ENCODE data around the gene PRSS56.
"Not testable (repeated sequence)": the region's sequence is repeated elsewhere in the genome, so short reads cannot be mapped to it uniquely, and the experiment has no call there.

Gene PRSS56

DNA sequence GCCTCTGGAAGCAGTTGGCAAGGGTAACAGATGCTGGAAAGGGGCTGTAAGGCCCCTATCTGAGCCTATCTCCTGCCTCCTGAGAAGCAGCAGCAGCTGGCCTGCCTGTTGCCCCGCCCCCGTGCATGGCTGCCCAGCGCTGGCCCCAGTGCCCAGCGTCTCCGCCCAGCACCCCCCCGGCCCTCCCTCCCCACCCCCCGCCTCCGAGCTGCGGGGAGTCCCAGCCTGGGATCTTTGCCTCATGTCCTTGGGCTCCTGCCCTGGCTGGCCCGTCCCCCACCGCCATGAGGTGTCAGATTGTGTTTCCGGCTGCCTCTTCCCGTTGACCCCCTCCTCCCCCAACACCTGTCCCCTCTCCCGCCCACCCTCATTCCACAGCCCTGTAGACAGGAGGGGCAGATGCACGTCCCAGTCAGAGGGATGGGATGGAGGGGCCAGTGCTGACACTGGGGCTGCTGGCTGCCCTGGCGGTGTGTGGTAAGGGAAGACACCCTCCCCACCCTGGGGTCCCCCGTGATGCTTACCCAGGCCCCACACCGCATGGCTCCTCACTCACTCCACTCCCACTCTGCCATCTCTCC lies 5.7 kb downstream of the PRSS56 start, which contains the start of gene CHRND:
Gene CHRND (plus strand): TSS at position 370 of the 581 bp plus-strand sequence. CDS start 56 bp downstream, at position 426.
- DNase-seq (ENCODE audit: low read depth in 2 of 2) = no peak

DNA sequence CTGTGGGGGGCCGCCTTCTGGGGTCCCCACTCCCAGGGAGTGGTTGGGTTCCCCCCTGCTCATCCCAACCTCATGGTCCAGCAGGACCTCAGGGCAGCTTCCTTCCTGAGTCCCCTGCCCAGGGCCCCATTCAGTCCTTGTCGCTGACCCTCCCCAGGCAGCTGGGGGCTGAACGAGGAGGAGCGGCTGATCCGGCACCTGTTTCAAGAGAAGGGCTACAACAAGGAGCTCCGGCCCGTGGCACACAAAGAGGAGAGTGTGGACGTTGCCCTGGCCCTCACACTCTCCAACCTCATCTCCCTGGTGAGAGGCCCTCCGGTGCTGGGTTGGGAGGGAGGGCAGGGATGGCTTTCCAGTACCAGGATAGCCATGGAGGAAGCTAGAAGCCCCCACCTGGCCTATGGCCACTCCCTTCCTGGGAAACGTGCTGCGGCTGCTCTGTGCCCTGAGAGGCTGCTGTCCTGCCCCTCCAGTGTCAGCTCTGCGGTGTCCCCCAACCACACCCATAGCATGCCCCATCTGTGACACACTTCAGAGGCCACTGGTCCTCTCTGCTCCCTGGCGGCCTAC lies 6.3 kb downstream of the PRSS56 start:
- DNase-seq (ENCODE audit: low read depth in 2 of 2) = no peak

GRCh38 chr2:232527905-232528470 lies 7.8 kb downstream of the PRSS56 start:
- no peak for DNase-seq (ENCODE audit: low read depth in 2 of 2)

DNA sequence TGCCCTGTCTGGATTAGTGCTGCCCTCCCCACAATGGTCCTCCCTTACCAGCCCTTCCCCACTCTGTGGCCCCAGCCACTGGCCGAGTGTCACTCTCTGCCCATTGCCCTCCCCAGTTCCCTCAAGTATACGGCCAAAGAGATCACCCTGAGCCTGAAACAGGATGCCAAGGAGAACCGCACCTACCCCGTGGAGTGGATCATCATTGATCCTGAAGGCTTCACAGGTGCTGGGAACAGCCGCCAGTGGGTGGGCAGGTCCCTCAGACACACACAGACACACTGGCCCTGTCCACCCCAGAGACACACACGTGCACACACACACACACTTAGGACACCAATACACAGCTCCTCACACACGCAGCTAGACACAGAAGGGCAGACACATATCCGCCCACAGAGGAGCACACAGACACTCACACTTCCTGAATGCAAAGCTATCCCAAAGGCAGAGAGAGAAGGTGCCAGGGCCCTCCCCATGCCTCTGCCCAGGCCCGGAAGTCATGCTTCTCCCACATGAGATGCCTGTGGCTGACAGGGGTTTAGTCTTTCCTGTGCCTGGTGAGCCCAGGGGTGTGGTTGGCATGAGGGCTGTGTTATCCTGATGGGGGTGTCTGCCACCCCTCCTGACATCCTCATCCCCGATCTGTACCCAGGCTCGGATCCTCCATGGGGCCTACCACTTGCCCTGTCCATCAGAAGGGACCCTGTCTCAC lies 8.7 kb downstream of the PRSS56 start:
- no peak for DNase-seq (ENCODE audit: low read depth in 2 of 2)

DNA sequence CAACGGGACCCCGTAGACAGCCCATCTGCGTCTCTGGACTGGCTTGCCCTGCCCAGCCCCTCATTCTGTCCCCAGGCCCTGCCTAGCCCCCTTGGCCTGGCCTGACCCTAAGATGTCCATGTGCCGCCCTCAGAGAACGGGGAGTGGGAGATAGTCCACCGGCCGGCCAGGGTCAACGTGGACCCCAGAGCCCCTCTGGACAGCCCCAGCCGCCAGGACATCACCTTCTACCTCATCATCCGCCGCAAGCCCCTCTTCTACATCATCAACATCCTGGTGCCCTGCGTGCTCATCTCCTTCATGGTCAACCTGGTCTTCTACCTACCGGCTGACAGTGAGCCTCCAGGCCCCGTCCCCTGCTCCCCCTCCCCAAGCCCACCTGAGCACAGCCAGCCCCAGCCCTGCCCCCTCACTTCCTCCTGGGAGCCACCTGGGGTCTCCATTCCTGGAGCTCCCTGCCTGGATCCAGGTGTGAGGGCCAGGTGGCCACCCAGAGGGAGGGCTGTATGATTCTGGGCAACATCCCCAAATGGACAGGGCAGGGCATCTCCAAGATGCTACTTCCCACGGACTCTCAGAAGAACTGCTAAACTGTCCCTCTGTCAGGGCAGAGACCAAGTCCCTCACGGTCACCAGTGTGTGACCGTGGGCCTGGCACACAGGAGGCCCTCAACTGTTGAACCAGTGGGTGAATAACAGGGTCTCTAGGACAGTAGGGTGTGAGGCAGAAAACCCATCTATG lies 9.8 kb downstream of the PRSS56 start:
- DNase-seq (ENCODE audit: low read depth in 2 of 2) = no peak

GRCh38 chr2:232530626-232531260 lies 10.6 kb downstream of the PRSS56 start:
- no peak for DNase-seq (ENCODE audit: low read depth in 2 of 2)

- no peak for DNase-seq (ENCODE audit: low read depth in 2 of 2)
Observed at GRCh38 chr2:232532419-232532818, 12.2 kb downstream of the PRSS56 start.

- not testable (repeated sequence) for DNase-seq (ENCODE audit: low read depth in 2 of 2)
Observed at GRCh38 chr2:232532821-232533220, 12.6 kb downstream of the PRSS56 start.

DNA sequence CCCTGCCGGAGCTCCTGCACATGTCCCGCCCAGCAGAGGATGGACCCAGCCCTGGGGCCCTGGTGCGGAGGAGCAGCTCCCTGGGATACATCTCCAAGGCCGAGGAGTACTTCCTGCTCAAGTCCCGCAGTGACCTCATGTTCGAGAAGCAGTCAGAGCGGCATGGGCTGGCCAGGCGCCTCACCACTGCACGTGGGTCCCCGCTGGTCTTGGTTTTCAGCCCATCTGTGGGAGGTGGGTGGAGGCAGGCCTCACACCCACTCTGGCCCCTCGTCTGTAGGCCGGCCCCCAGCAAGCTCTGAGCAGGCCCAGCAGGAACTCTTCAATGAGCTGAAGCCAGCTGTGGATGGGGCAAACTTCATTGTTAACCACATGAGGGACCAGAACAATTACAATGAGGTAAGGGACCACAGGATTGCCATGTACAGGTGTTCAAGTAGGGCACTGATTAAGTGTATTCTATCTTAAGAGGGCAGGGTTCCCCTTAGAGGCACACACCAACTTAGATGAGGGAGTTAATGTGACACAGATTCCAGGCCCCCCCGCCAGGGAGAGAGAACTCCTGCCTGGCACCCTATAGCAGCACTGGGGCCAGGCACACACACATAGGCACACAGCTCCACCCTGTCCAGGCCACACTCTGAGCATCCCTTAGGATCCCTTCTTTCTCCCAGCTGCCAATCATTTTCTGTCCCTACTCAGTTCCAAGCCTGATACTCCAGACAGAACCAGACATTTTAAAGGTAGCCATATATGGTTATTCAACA lies 13.9 kb downstream of the PRSS56 start:
- no peak for DNase-seq (ENCODE audit: low read depth in 2 of 2)

GRCh38 chr2:232534940-232535651 lies 14.9 kb downstream of the PRSS56 start:
- no peak for DNase-seq (ENCODE audit: low read depth in 2 of 2)

GRCh38 chr2:232535761-232536530 lies 15.8 kb downstream of the PRSS56 start:
- DNase-seq (ENCODE audit: low read depth in 2 of 2) = no peak

- DNase-seq (ENCODE audit: low read depth in 2 of 2) = no peak
Observed at GRCh38 chr2:232537079-232537478, 16.9 kb downstream of the PRSS56 start.

DNA sequence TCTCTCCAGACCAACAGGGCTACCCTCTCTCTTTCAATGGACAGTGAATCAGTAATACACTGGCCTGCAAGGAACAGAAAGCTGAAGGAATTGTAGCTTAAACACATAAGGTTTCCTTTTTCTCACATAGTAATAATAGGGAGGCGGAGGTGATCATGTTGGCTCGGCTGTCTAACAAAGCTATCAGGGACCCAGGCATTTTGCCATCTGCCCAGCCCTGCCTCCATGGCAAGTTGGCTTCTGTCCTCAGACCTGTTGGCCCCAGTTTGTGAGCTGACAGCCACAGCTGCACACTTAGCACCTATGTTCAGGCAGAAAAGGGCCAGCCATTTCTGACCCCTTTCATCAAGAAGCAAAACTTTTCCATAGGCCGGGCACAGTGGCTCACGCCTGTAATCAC lies 17.3 kb downstream of the PRSS56 start:
- no peak for DNase-seq (ENCODE audit: low read depth in 2 of 2)

DNA sequence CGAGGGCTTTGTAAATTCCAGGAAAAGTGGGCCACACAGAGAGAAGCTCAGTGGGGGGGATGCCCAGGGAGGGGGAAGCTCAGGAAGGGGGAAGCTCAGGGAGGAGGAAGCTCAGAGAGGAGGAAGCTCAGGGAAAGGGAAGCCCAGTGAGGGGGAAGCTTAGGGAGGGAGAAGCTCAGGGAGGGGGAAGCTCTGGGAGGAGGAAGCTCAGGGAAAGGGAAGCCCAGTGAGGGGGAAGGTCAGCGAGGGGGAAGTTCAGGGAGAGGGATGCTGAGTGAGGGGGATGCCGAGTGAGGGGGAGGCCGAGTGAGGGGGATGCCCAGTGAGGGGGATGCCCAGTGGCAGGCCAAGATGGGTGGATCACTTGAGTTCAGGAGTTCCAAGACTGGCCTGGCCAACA lies 18.5 kb downstream of the PRSS56 start:
- DNase-seq (ENCODE audit: low read depth in 2 of 2) = no peak

DNA sequence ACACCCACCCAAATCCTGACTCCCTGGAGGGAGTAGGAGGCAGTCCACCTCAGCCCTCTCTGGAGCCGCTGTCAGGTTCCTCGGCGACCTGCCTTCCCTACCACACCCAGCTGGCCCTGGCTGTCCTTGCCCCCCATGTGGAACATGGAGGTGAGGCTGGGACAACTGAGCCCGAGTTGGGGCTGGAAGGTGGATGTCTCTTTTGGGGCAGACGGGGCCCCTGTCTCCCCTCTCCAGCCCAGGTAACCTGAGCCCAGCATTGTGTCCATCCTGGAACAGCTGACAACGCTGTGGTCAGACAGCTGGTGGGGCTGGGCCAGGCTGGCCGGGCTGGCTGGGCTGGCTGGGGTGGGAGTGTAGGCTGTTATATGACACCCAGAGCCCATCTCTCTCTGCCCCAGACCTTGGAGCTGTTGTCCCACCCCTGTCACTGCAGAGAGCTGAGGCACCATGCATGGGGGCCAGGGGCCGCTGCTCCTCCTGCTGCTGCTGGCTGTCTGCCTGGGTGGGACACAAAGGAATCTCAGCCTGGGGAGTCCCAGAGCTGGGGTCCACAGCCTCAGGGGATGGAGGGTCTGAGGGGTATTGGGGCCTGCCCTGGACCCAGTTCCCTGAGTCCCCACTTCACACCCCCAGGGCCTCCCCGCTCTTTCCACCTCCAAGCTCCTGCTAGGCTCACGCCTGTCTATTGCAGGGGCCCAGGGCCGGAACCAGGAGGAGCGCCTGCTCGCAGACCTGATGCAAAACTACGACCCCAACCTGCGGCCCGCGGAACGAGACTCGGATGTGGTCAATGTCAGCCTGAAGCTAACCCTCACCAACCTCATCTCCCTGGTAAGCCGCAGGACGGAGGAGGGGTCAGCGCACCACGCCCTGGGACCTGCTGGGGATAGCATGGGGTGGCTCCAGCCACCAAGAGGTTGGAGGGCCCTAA lies 19.4 kb downstream of the PRSS56 start, which contains the start of gene CHRNG:
Gene CHRNG (plus strand): TSS at position 395 of the 934 bp plus-strand sequence. CDS start 56 bp downstream, at position 451.
- DNase-seq (ENCODE audit: low read depth in 2 of 2) = no peak

DNA sequence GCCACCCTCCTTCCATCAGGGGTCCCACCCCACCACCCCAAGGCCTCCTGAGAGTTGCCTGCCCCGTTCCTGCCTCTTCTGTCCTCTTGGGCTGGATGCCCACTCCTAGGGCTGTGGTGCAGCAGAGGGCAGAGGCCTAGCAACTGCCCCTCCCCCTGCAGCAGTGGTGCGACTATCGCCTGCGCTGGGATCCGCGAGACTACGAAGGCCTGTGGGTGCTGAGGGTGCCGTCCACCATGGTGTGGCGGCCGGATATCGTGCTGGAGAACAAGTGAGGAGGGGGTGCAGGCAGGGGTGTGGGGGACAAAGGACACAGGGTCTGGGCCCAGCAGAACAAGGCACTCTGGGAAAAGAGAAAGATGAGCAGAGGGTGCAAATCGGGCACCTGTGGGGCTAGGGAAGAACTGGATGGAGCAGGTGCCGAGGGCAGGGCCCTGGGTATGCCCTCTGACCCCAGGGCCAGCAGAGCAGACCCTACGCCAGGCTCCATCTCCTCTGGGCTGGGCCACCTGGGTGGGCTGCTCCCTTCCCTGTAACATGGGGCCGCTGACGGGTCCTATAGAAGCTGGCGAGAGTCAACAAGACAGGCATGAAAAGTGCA lies 20.4 kb downstream of the PRSS56 start:
- no peak for DNase-seq (ENCODE audit: low read depth in 2 of 2)

DNA sequence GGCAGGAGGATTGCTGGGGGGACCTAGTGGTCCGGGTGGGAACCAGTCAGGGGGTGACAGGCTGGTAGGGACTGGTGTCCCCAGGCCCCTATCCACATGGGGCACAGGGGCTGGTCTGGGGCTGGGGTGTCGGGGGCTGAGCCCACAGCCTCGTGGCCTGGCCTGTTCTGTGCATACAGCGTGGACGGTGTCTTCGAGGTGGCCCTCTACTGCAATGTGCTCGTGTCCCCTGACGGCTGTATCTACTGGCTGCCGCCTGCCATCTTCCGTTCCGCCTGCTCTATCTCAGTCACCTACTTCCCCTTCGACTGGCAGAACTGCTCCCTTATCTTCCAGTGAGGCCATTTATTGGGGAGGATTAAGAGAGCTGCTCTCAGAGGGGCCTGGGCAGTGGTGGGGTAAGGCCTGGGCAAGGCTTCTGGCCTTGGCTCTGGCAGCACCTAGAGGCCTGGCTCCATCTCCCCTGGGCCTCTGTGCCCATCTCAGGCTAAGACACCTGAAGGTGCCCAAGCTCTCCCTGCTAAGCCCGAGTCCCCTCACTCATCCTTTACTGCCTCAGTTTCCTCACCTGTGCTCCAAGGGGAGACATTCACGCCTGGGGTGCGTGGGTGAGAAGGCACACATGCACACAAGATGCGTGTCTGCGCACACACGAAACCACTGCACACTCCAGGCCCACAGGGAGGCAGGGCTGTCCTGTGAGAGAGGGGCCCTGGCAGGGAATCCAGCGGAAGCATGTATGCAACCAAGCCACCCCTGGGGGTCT lies 21.2 kb downstream of the PRSS56 start:
- no peak for DNase-seq (ENCODE audit: low read depth in 2 of 2)
